ENCODE results near the gene CCDC159. TPM values are rescaled to one million over a fixed set of nuclear protein-coding genes. Genes with fewer than 3 reads are reported as not detected.

The CCDC159 gene, protein sequence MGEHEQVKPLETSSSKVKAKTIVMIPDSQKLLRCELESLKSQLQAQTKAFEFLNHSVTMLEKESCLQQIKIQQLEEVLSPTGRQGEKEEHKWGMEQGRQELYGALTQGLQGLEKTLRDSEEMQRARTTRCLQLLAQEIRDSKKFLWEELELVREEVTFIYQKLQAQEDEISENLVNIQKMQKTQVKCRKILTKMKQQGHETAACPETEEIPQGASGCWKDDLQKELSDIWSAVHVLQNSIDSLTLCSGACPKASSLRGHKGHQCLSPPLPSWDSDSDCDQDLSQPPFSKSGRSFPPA
- total RNA-seq (56.0 and 57.5 TPM in 2 replicates), polyA plus RNA-seq (128 and 146 TPM in 2 replicates), polyA minus RNA-seq (18.2 and 24.8 TPM in 2 replicates)
- 30.3 TPM for total RNA-seq (2013)

- POLR2A ChIA-PET: interaction anchor here (0.5 to 3.0 kb wide), 4 partner anchors 28 to 1110 kb away, joined by 3 to 23 read pairs (median 4); partner anchors contain the start of gene SWSAP1
- Histone ChIP-seq H3K9me3 (ENCODE audit: control extremely low read depth in 1 of 3, control insufficient read depth in 2 of 3, insufficient read depth in 1 of 3, low read length in 2 of 3) (peaks cover 0 to 13% (median 3%) of the 10 kb centered on the region in 3 donors), H4K20me1 (ENCODE audit: control insufficient read depth, insufficient read depth, low read length, poor library complexity, severe bottlenecking) (no peaks in the 10 kb centered on the region), H2AFZ (ENCODE audit: insufficient read depth, low read depth, low read length, poor library complexity, severe bottlenecking) (peak within 1 kb of the TSS; percentile 86), H3K36me3 (replicated peaks in 1 of 2; ENCODE audit: control extremely low read depth in 1 of 2, control insufficient read depth in 1 of 2, extremely low read depth in 1 of 2, insufficient read depth in 2 of 2, low read length in 1 of 2) (peaks cover 2% of the 10 kb centered on the region in 2 experiments), H3K9ac (ENCODE audit: low read length) (peak within 1 kb of the TSS; percentile 96), H3K4me1 (ENCODE audit: control insufficient read depth in 2 of 2, insufficient read depth in 2 of 2, low read length in 2 of 2) (peaks cover 11 to 20% of the 10 kb centered on the region in 2 donors), H3K27ac (ENCODE audit: low read length in 2 of 2) (peak within 1 kb of the TSS; percentile 71 to 86), H3K4me3 (ENCODE audit: control extremely low read depth in 1 of 5, extremely low read depth in 1 of 5, insufficient read depth in 1 of 5, low read depth in 2 of 5, low read length in 4 of 5) (peak within 1 kb of the TSS; percentile 67 to 97 (median 94)), H3K79me2 (ENCODE audit: control insufficient read depth, insufficient read depth, low read length) (peaks cover 4% of the 10 kb centered on the region), H3K27me3 (replicated peaks in 1 of 4; ENCODE audit: control extremely low read depth in 1 of 4, control insufficient read depth in 3 of 4, insufficient read depth in 4 of 4, low read length in 3 of 4) (no peaks in the 10 kb centered on the region), H3K4me2 (replicated peaks; ENCODE audit: low read depth, low read length, poor library complexity, severe bottlenecking) (peak within 1 kb of the TSS; percentile 82)
- intact Hi-C loops (cut with micrococcal nuclease): loop anchor here (1.0 kb wide), 4 partner anchors 28 to 159 kb away; partner anchors contain the start of genes ODAD3, PRKCSH, SWSAP1 and ZNF653
- DNase-seq: peak; percentile 99
- peak; percentile 97 for ATAC-seq (ENCODE audit: low read depth)
- under 1% methylated on average over 48 of the region's 50 CpGs for WGBS (ENCODE audit: insufficient coverage)
- Mint-ChIP-seq H3K4me3 (peak within 1 kb of the TSS; percentile 99), H3K27ac (peak within 1 kb of the TSS; percentile 96), H3K4me1 (peaks cover 28% of the 10 kb centered on the region), H3K27me3 (no peaks in the 10 kb centered on the region), H3K9me3 (ENCODE audit: insufficient read depth) (peaks cover 4% of the 10 kb centered on the region)
- TF ChIP-seq EZH2 (IDR thresholded peaks at IDR 0.05; ENCODE audit: borderline replicate concordance, insufficient read depth, low read depth, low read length, poor library complexity, severe bottlenecking): no peak
- no peak for TF ChIP-seq CTCF (IDR thresholded peaks at IDR 0.05)
- CTCF ChIA-PET: interaction anchor here (0.9 to 1.6 kb wide), 3 partner anchors 35 to 702 kb away, joined by 5 to 10 read pairs (median 6); no protein-coding TSS in a partner anchor
Observed at GRCh38 chr19:11346104-11346940, at the start of gene CCDC159, which contains the start of gene TMEM205. Gene CCDC159 (plus strand): TSS chr19:11346519. CDS start chr19:11346607, 88 bp downstream. Gene TMEM205 (minus strand): TSS chr19:11346268. CDS start chr19:11345619, 649 bp downstream.

All from B cell (primary cell).